Uterus (tissue), 4 donors: Measurements from ENCODE around the gene NNT. TPM values are rescaled to one million over a fixed set of nuclear protein-coding genes. Genes with fewer than 3 reads are reported as not detected.
"Not testable (repeated sequence)": the region's sequence is repeated elsewhere in the genome, so short reads cannot be mapped to it uniquely, and the experiment has no call there.

Source experiments
- DNase-seq, 2 donors: peaks; one replicate each; pipeline ENCODE4 v3.0.0-alpha.2; 2019 to 2020
- H3K27ac ChIP-seq, 2 donors: fragments of 200-600 bp; sonication (generic); 1 replicate in 1 of 2; 2 replicates in 1 of 2; pipeline ENCODE4 v1.5.1; 2016 to 2018
- H3K27me3 ChIP-seq, 2 donors: fragments of 200-600 bp; sonication (generic); one replicate each; pipeline ENCODE4 v1.5.1; 2018 to 2019; ENCODE audit warnings: control low read depth in 1 of 2
- H3K36me3 ChIP-seq, 2 donors: fragments of 200-600 bp; sonication (generic); one replicate each; pipeline ENCODE4 v1.5.1; 2019; ENCODE audit warnings: control low read depth in 1 of 2
- H3K4me1 ChIP-seq, 2 donors: fragments of 200-600 bp; sonication (generic); one replicate each; pipeline ENCODE4 v1.5.1; 2018 to 2019; ENCODE audit warnings: control low read depth in 1 of 2
- H3K4me3 ChIP-seq, 2 donors: fragments of 200-600 bp; sonication (generic); 1 replicate in 1 of 2; 2 replicates in 1 of 2; pipeline ENCODE4 v1.5.1; 2018 to 2019; ENCODE audit warnings: mild to moderate bottlenecking in 1 of 2
- H3K9me3 ChIP-seq, 2 donors: fragments of 200-600 bp; sonication (generic); one replicate each; pipeline ENCODE4 v1.5.1; 2019; ENCODE audit warnings: control low read depth in 1 of 2
- CTCF ChIP-seq, 4 experiments: fragments of 200-600 bp in 2 of 4; fragments of 450-650 bp in 2 of 4; sonication (generic) in 2 of 4; IDR thresholded peaks; one replicate each; pipeline ENCODE4 v1.5.1; 2016 to 2019; ENCODE audit warnings: antibody characterized with exemption in 4 of 4, mild to moderate bottlenecking in 2 of 4, moderate library complexity in 1 of 4
- POLR2A ChIP-seq, 2 donors: fragments of 450-650 bp; IDR thresholded peaks; one replicate each; pipeline ENCODE4 v1.6.1; 2016; ENCODE audit warnings: antibody characterized with exemption in 2 of 2, mild to moderate bottlenecking in 1 of 2, moderate library complexity in 1 of 2
- intact Hi-C: fragments of 100-400 bp; cut with DNase I; formaldehyde crosslinking; loops from one replicate; pipeline ENCODE4 v1.15.1; 2023; ENCODE audit warnings: low total_unique reads
- total RNA-seq, 4 donors: library from RNA; depleted of rRNA in 3 of 4; stranded (reverse); fragments of >200 nt in 3 of 4; gene quantifications; one replicate each; pipeline versions ENCODE4 v1.1.0 to v1.2.4, GENCODE V29; 2014 to 2023
- donor health status: DM: yes; HTN: yes; CAD: no.

NNT gene
- 100 to 1,000 TPM in 1 of 4 donors, 10 to 100 TPM in 3; 25.3 to 112 (median 43.8) TPM for total RNA-seq

GRCh38 chr5:43602461-43603343 is at the start of gene NNT:
Gene NNT (plus strand): TSS chr5:43603180. CDS start chr5:43609196, 6,016 bp downstream.
- Histone ChIP-seq H3K36me3 (no peaks in the 10 kb centered on the region), H3K4me3 (peak within 1 kb of the TSS; percentile 65 to 88), H3K27me3 (no peaks in the 10 kb centered on the region), H3K4me1 (no peaks in the 10 kb centered on the region), H3K27ac (peak within 1 kb of the TSS; percentile 85), H3K9me3 (no peaks in the 10 kb centered on the region)
- intact Hi-C loops, result loop anchor here (10.0 kb wide), 1 partner anchor 48 kb away; the partner anchor contains the start of gene PAIP1
- TF ChIP-seq CTCF (IDR thresholded peaks at IDR 0.05) (no peak), POLR2A (IDR thresholded peaks at IDR 0.05) (peak in 1 of 2 donors; percentile 25)
- peak; percentile 62 to 71 for DNase-seq

- Histone ChIP-seq H3K27me3 (no peaks in the 10 kb centered on the region), H3K36me3 (no peaks in the 10 kb centered on the region), H3K27ac (no peak overlapping the region), H3K4me3 (no peak overlapping the region), H3K4me1 (peaks cover 0 to 7% of the 10 kb centered on the region in 2 donors), H3K9me3 (no peaks in the 10 kb centered on the region)
- no peak for DNase-seq
- TF ChIP-seq POLR2A (IDR thresholded peaks at IDR 0.05) (no peak), CTCF (IDR thresholded peaks at IDR 0.05) (no peak)
- intact Hi-C loops, result loop anchor here (10.0 kb wide), 1 partner anchor 51 kb away; the partner anchor contains the start of gene NNT
Measured at GRCh38 chr5:43553381-43553780, 49.6 kb upstream of the NNT start.

GRCh38 chr5:43554497-43554896 is 48.5 kb upstream of the NNT start:
- TF ChIP-seq CTCF (IDR thresholded peaks at IDR 0.05), result no peak
- no peak for TF ChIP-seq POLR2A (IDR thresholded peaks at IDR 0.05)
- peaks cover 0 to 7% of the 10 kb centered on the region in 2 donors for H3K4me1 ChIP-seq
- DNase-seq, result no peak
- no peaks in the 10 kb centered on the region for H3K9me3 ChIP-seq
- H3K27me3 ChIP-seq, result no peaks in the 10 kb centered on the region
- H3K36me3 ChIP-seq, result no peaks in the 10 kb centered on the region
- no peak overlapping the region for H3K27ac ChIP-seq
- intact Hi-C loops, result loop anchor here (10.0 kb wide), 1 partner anchor 50 kb away; the partner anchor contains the start of gene NNT
- no peak overlapping the region for H3K4me3 ChIP-seq

- H3K27ac ChIP-seq, result peak overlapping the region; percentile 95 to 97
- peak overlapping the region; percentile 68 to 85 for H3K4me3 ChIP-seq
- DNase-seq, result peak; percentile 37 to 47
- TF ChIP-seq POLR2A (IDR thresholded peaks at IDR 0.05) (no peak), CTCF (IDR thresholded peaks at IDR 0.05) (no peak)
- no peaks in the 10 kb centered on the region for H3K9me3 ChIP-seq
- intact Hi-C loops, result loop anchor here (10.0 kb wide), 1 partner anchor 49 kb away; the partner anchor contains the start of gene NNT
- H3K4me1 ChIP-seq, result peaks cover 0 to 7% of the 10 kb centered on the region in 2 donors
- H3K36me3 ChIP-seq, result no peaks in the 10 kb centered on the region
- H3K27me3 ChIP-seq, result no peaks in the 10 kb centered on the region
Measured at GRCh38 chr5:43555895-43556606, 46.9 kb upstream of the NNT start.

GRCh38 chr5:43556607-43556856 is 46.4 kb upstream of the NNT start:
- H3K4me1 ChIP-seq, DNase-seq, H3K36me3 ChIP-seq, H3K27me3 ChIP-seq, H3K9me3 ChIP-seq: not testable (repeated sequence)
- intact Hi-C loops, result loop anchor here (10.0 kb wide), 1 partner anchor 48 kb away; the partner anchor contains the start of gene NNT
- Histone ChIP-seq H3K27ac (peak overlapping the region; percentile 95 to 97), H3K4me3 (peak overlapping the region; percentile 68 to 85)
